ENCODE measurements around the gene ATP11C.

Gene ATP11C

GRCh38 chrX:139803224-139803623 lies 129.6 kb downstream of the ATP11C start:
- DNase-seq (ENCODE audit: low spot score), result no peak

- DNase-seq (ENCODE audit: low spot score), result no peak
Observed at GRCh38 chrX:139802048-139802447, 130.8 kb downstream of the ATP11C start.

- no peak for DNase-seq (ENCODE audit: low spot score)
Observed at GRCh38 chrX:139801397-139801813, 131.4 kb downstream of the ATP11C start.

GRCh38 chrX:139798701-139799100 lies 134.2 kb downstream of the ATP11C start:
- DNase-seq (ENCODE audit: low spot score), result peak; percentile 65

GRCh38 chrX:139795196-139795595 lies 137.7 kb downstream of the ATP11C start:
- no peak for DNase-seq (ENCODE audit: low spot score)

GRCh38 chrX:139787601-139788000 lies 145.3 kb downstream of the ATP11C start:
- DNase-seq (ENCODE audit: low spot score), result no peak

GRCh38 chrX:139784807-139785206 lies 148.0 kb downstream of the ATP11C start:
- no peak for DNase-seq (ENCODE audit: low spot score)

- DNase-seq (ENCODE audit: low spot score), result no peak
Observed at GRCh38 chrX:139783959-139784358, 148.9 kb downstream of the ATP11C start.

- no peak for DNase-seq (ENCODE audit: low spot score)
Observed at GRCh38 chrX:139783030-139783429, 149.8 kb downstream of the ATP11C start.

DNA sequence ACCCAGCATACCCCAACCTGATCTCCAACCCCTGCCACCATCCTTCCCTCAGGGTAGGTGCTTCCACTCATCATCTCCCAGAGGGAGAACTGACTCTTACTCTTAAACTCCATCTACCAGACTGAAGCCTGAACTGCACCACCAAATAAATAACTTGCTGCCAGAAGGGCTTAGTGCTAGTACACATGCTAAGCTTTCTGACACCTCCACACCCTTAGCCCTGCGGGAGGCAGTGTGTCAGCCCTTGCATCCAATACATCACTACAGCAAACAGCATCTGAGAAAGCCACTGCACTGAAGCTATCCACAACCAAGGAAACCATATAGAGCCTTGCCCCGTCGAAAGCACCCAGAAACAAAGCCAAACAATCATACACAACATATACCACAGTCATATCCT lies 156.3 kb downstream of the ATP11C start:
- DNase-seq (ENCODE audit: low spot score), result no peak

DNA sequence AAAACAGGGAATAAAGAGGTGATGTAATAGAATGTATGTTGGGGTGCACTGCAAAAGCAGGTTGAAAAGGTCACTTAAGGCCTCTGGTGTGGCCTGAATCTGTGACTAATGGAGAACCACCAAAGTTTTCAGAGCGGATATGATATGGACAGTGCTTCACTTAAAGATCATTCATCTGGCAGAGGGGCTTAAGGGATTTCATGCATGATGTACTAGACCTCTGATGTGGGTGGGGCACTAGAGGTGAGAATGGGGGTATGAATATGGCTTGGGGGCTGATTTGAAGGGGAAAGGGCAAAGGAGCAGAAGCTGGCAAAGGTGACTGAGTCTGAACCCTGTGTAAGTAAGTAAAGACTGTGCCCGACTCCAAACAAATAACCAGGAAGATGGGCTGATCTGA lies 162.5 kb downstream of the ATP11C start:
- DNase-seq (ENCODE audit: low spot score), result no peak

- no peak for DNase-seq (ENCODE audit: low spot score)
Observed at GRCh38 chrX:139766545-139766983, 166.3 kb downstream of the ATP11C start.

GRCh38 chrX:139762400-139763183 lies 170.3 kb downstream of the ATP11C start:
- DNase-seq (ENCODE audit: low spot score), result no peak

DNA sequence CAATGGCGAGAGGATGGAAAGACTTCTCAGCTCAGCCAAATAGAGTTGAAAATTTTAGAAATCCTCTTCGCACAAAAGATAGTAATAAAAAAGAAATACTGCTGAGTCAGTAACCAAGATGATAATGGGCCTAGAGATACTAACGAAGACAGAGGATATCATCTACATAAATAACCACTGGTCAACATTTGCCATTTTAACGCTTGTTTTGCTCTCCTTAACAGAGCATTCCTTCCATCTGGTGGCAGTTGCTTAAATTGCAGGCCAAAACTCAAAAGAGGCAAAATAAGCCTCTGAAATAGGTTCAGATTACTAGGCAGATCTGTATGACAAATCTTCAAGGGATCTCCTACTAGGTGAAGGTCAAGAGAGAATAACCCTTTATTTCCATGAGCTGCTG lies 173.2 kb downstream of the ATP11C start:
- peak; percentile 14 for DNase-seq (ENCODE audit: low spot score)

DNA sequence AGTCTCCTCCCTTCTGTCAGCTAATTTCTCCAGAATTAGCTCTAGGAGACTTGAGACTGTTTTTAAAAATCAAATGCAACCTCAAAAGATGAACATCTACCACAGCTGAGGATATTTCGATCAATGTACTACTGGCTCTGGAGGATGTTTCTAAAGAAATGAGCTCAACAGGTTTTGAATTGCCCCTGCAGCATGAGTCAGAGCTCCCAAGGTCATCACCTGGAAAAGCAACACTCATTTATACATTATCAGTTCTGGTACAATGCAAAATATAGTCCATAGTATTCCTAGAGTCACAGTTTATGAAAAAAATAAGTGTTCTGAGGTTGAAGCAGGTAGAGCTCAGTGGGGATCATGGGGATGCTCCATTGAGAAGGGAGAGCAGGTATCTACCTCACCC lies 174.0 kb downstream of the ATP11C start:
- DNase-seq (ENCODE audit: low spot score), result no peak

GRCh38 chrX:139758250-139758649 lies 174.6 kb downstream of the ATP11C start:
- DNase-seq (ENCODE audit: low spot score), result no peak

GRCh38 chrX:139751053-139751452 lies 181.8 kb downstream of the ATP11C start:
- no peak for DNase-seq (ENCODE audit: low spot score)

DNA sequence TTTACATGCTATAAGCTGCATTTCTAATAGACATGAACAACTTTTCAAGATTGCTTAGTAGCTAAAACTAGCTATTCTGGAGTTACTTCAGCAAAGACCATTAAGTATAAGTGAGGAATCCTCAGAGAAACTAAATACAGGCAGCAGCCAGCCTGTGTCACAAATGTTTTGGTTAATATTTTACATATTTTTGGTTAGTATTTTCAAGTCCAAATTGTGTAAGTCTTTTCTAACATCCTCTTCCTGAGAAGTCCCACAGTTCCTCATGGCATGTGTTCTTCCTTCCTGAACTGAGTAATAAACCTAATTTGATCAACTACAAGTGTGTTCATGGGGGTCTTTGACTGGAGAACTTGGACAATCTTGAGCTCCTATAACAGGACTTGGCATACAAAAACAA lies 182.5 kb downstream of the ATP11C start:
- no peak for DNase-seq (ENCODE audit: low spot score)

- no peak for DNase-seq (ENCODE audit: low spot score)
Observed at GRCh38 chrX:139739138-139739537, 193.7 kb downstream of the ATP11C start.

DNA sequence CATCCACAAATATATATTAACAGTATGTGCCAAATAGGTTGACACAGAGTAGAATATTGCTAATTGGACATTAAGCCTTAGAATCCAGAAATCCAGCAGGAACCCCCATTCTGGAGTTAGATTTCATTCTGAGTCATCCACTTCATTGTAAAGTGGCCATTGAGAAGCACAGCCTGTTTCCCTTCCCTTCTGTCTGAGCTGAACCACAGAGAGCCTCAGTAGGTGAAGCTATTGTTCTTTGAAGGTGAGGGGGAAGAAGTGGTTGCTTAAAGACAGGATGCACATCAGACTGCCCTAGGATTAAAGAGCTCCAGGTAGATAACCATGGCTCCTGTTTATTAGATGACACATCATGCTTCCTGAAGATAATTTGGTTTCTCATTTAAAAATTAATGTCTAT lies 194.3 kb downstream of the ATP11C start:
- no peak for DNase-seq (ENCODE audit: low spot score)

DNA sequence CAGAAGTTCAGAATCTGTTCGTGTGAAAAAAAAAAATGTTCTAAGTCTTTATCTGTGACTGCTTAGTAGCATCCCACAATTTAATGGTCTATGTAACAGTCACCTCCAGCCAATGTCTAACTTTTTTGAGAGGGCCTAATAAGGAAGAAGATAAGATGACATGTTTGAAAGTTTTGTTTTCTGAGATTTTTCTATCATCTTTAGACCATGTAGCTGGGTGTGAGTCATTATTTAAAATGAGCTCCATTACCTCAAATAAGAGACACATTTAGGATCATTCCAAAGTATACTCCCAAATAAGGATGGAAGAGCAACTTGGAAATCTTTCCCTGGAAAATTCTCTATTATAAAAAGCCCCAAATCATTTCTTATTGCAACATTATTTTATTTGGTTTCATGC lies 196.7 kb downstream of the ATP11C start:
- DNase-seq (ENCODE audit: low spot score), result no peak

- no peak for DNase-seq (ENCODE audit: low spot score)
Observed at GRCh38 chrX:139734996-139735395, 197.9 kb downstream of the ATP11C start.

- DNase-seq (ENCODE audit: low spot score), result no peak
Observed at GRCh38 chrX:139725720-139726119, 207.1 kb downstream of the ATP11C start.

GRCh38 chrX:139724626-139725025 lies 208.2 kb downstream of the ATP11C start:
- no peak for DNase-seq (ENCODE audit: low spot score)

All from cerebellar cortex (tissue), 1 donor.